Astrocyte (in vitro differentiated cells and primary cell): ENCODE data around the gene NAB2. TPM values are rescaled to one million over a fixed set of nuclear protein-coding genes. Genes with fewer than 3 reads are reported as not detected.

Source experiments
- DNase-seq: peaks from one replicate; pipeline ENCODE4 v3.0.0-alpha.2; 2010; ENCODE audit warnings: low read depth
- FAIRE-seq: peaks from 2 replicates; lab custom pipeline; 2011; peaks lifted over from hg19 to GRCh38; lab: Jason Lieb, UNC
- H2AFZ ChIP-seq: 2 replicates; pipeline ENCODE4 v1.6.0; 2012; ENCODE audit warnings: low read depth, low read length, inconsistent platforms
- H3K27ac ChIP-seq: 2 replicates; pipeline ENCODE4 v1.5.1; 2011; ENCODE audit warnings: low read depth, low read length, inconsistent platforms
- H3K27me3 ChIP-seq: 2 replicates; pipeline ENCODE4 v1.6.0; 2011; ENCODE audit warnings: low read length, inconsistent platforms; ENCODE audit not compliant: insufficient read depth
- H3K36me3 ChIP-seq: 2 replicates; pipeline ENCODE4 v1.5.1; 2011; ENCODE audit warnings: low read length, inconsistent platforms; ENCODE audit not compliant: insufficient read depth
- H3K4me1 ChIP-seq: 2 replicates; pipeline ENCODE4 v1.5.1; 2011; ENCODE audit warnings: low read length, inconsistent platforms; ENCODE audit not compliant: insufficient read depth
- H3K4me2 ChIP-seq: 2 replicates; pipeline ENCODE4 v1.6.0; 2012; ENCODE audit warnings: low read length, inconsistent platforms
- H3K4me3 ChIP-seq: 2 replicates; pipeline ENCODE4 v1.5.1; 2011; ENCODE audit warnings: low read depth, mild to moderate bottlenecking, low read length, inconsistent platforms; ENCODE audit not compliant: insufficient read depth
- H3K79me2 ChIP-seq: 2 replicates; pipeline ENCODE4 v1.6.0; 2012; ENCODE audit warnings: mild to moderate bottlenecking, low read length, inconsistent platforms; ENCODE audit not compliant: insufficient read depth
- H3K9ac ChIP-seq: 2 replicates; pipeline ENCODE4 v1.6.0; 2012; ENCODE audit warnings: mild to moderate bottlenecking, low read length, inconsistent platforms
- H3K9me3 ChIP-seq: 2 replicates; pipeline ENCODE4 v1.5.1; 2012; ENCODE audit warnings: low read depth, mild to moderate bottlenecking, low read length, inconsistent platforms; ENCODE audit not compliant: insufficient read depth
- H4K20me1 ChIP-seq: 2 replicates; pipeline ENCODE4 v1.6.0; 2012; ENCODE audit warnings: low read length, inconsistent platforms; ENCODE audit not compliant: insufficient read depth
- H3K27ac Mint-ChIP-seq: one replicate; pipeline ENCODE4 v1.8.0; 2021; ENCODE audit warnings: mild to moderate bottlenecking, mixed read lengths; ENCODE audit not compliant: unreplicated experiment
- H3K27me3 Mint-ChIP-seq: one replicate; pipeline ENCODE4 v1.8.0; 2021; ENCODE audit warnings: low read depth, mixed read lengths; ENCODE audit not compliant: unreplicated experiment
- H3K36me3 Mint-ChIP-seq: one replicate; pipeline ENCODE4 v1.8.0; 2021; ENCODE audit warnings: low read depth, mixed read lengths; ENCODE audit not compliant: unreplicated experiment
- H3K4me1 Mint-ChIP-seq: one replicate; pipeline ENCODE4 v1.8.0; 2021; ENCODE audit warnings: low read depth, mixed read lengths; ENCODE audit not compliant: unreplicated experiment
- H3K4me3 Mint-ChIP-seq: one replicate; pipeline ENCODE4 v1.8.0; 2021; ENCODE audit warnings: mild to moderate bottlenecking, moderate library complexity, mixed read lengths; ENCODE audit not compliant: unreplicated experiment
- H3K9me3 Mint-ChIP-seq: one replicate; pipeline ENCODE4 v1.8.0; 2021; ENCODE audit warnings: mild to moderate bottlenecking, mixed read lengths; ENCODE audit not compliant: unreplicated experiment
- CTCF ChIP-seq: IDR thresholded peaks from 2 replicates; pipeline ENCODE4 v1.5.1; 2011; ENCODE audit warnings: low read depth, mild to moderate bottlenecking, inconsistent platforms, low read length, moderate library complexity; ENCODE audit not compliant: insufficient read depth
- EZH2 ChIP-seq: IDR thresholded peaks from 2 replicates; pipeline ENCODE4 v1.6.1; 2012; ENCODE audit warnings: mild to moderate bottlenecking, low read length, inconsistent platforms; ENCODE audit not compliant: insufficient read depth
- total RNA-seq: library from RNA; stranded (reverse); gene quantifications from 2 replicates; pipeline ENCODE4 v1.2.1, GENCODE V29; 2021

NAB2 gene
- total RNA-seq, 1 donor from 2014 or later: 36.6 TPM

- H2AFZ ChIP-seq: no peak overlapping the region
- peak overlapping the region; percentile 63 for H3K27ac Mint-ChIP-seq
- peaks cover 54% of the 10 kb centered on the region for H3K79me2 ChIP-seq
- no peak for TF ChIP-seq CTCF
- TF ChIP-seq EZH2: no peak
- no peaks in the 10 kb centered on the region for H3K27me3 ChIP-seq
- H3K27me3 Mint-ChIP-seq: no peaks in the 10 kb centered on the region
- no peaks in the 10 kb centered on the region for H3K9me3 Mint-ChIP-seq
- peak overlapping the region; percentile 98 for H3K4me3 Mint-ChIP-seq
- peaks cover 46% of the 10 kb centered on the region for H3K4me1 Mint-ChIP-seq
- peaks cover 54% of the 10 kb centered on the region for H4K20me1 ChIP-seq
- no peak overlapping the region for H3K27ac ChIP-seq
- peaks cover 18% of the 10 kb centered on the region for H3K36me3 Mint-ChIP-seq
- no peaks in the 10 kb centered on the region for H3K9me3 ChIP-seq
- no peak for DNase-seq
- H3K4me3 ChIP-seq: peak overlapping the region; percentile 93
- peaks cover 56% of the 10 kb centered on the region for H3K4me1 ChIP-seq
- peak overlapping the region; percentile 99 for H3K4me2 ChIP-seq
- peaks cover 28% of the 10 kb centered on the region for H3K36me3 ChIP-seq
- no peak for FAIRE-seq
- H3K9ac ChIP-seq: peak overlapping the region; percentile 94
Observed at GRCh38 chr12:57090924-57091637, 2.2 kb downstream of the NAB2 start.

GRCh38 chr12:57091638-57092528, 3.0 kb downstream of the NAB2 start:
- Histone ChIP-seq H3K4me1 (peaks cover 56% of the 10 kb centered on the region), H3K27me3 (no peaks in the 10 kb centered on the region), H2AFZ (no peak overlapping the region), H4K20me1 (peaks cover 59% of the 10 kb centered on the region), H3K36me3 (peaks cover 28% of the 10 kb centered on the region), H3K4me2 (peak overlapping the region; percentile 99), H3K27ac (no peak overlapping the region), H3K4me3 (no peak overlapping the region), H3K79me2 (peaks cover 54% of the 10 kb centered on the region), H3K9ac (peak overlapping the region; percentile 94), H3K9me3 (no peaks in the 10 kb centered on the region)
- DNase-seq: no peak
- FAIRE-seq: no peak
- H3K9me3 Mint-ChIP-seq: no peaks in the 10 kb centered on the region
- H3K4me1 Mint-ChIP-seq: peaks cover 45% of the 10 kb centered on the region
- H3K36me3 Mint-ChIP-seq: peaks cover 18% of the 10 kb centered on the region
- peak overlapping the region; percentile 80 for H3K4me3 Mint-ChIP-seq
- peak overlapping the region; percentile 69 for H3K27ac Mint-ChIP-seq
- no peaks in the 10 kb centered on the region for H3K27me3 Mint-ChIP-seq
- no peak for TF ChIP-seq CTCF
- TF ChIP-seq EZH2: no peak
